Keratinocyte (primary cell): Measurements from ENCODE around the gene THOC7.

ENCODE experiments used
- CTCF ChIP-seq, 3 experiments: IDR thresholded peaks in 1 of 3; conservative IDR thresholded peaks in 1 of 3; optimal IDR thresholded peaks in 1 of 3; 2 replicates in 2 of 3; 3 replicates in 1 of 3; pipeline versions ENCODE3 to v1.5.1; 2011; ENCODE audit warnings: low read length in 3 of 3, mild to moderate bottlenecking in 3 of 3, moderate library complexity in 2 of 3, control low read depth in 1 of 3, inconsistent platforms in 1 of 3; ENCODE audit not compliant: insufficient read depth in 2 of 3; ENCODE audit errors: extremely low read depth in 1 of 3
- EZH2 ChIP-seq: IDR thresholded peaks from one replicate; pipeline ENCODE4 v1.6.1; 2012; ENCODE audit warnings: inconsistent platforms, mild to moderate bottlenecking, low read length, moderate library complexity

GRCh38 chr3:63911873-63912767 lies 48.5 kb upstream of the THOC7 start, which contains the start of gene SCAANT1:
- TF ChIP-seq CTCF (optimal IDR thresholded peaks at IDR 0.05 in 1 of 3, IDR thresholded peaks at IDR 0.05 in 1 of 3, conservative IDR thresholded peaks at IDR 0.05 in 1 of 3; ENCODE audit: extremely low read depth in 1 of 3, insufficient read depth in 2 of 3, low read length in 3 of 3) = no peak
- TF ChIP-seq EZH2 = no peak
